SK-N-SH (cell line): ENCODE results near the gene SCUBE3. TPM values are rescaled to one million over a fixed set of nuclear protein-coding genes. Genes with fewer than 3 reads are reported as not detected.

Experiments used
- CTCF ChIA-PET: fragments of 300-600, 350-600 bp; formaldehyde crosslinking; extraction: SDS; loops from one replicate; lab custom pipeline; 2021; lab: Yijun Ruan, JAX
- POLR2A ChIA-PET: fragments of 350-600 bp; sonication (Branson Sonifier 250); formaldehyde crosslinking; extraction: SDS; loops from one replicate; lab custom pipeline; 2020; ENCODE audit warnings: antibody characterized with exemption, inconsistent platforms; lab: Yijun Ruan, JAX
- DNase-seq: peaks from one replicate; pipeline ENCODE4 v3.0.0; 2012
- H2AFZ ChIP-seq: fragments of 200-600 bp; sonication (generic); 2 replicates; pipeline ENCODE4 v1.8.1; 2016; ENCODE audit warnings: antibody characterized with exemption, mild to moderate bottlenecking, low read depth
- H3F3A ChIP-seq: fragments of 200-600 bp; sonication (generic); replicated peaks from 2 replicates; pipeline ENCODE3; 2016; ENCODE audit warnings: antibody characterized with exemption, mild to moderate bottlenecking; ENCODE audit not compliant: insufficient read depth
- H3K27ac ChIP-seq, 2 experiments: fragments of 200-500 bp in 1 of 2; fragments of 200-600 bp in 1 of 2; sonication (Bioruptor generic) in 1 of 2; sonication (generic), shearing (Covaris generic) in 1 of 2; 2 replicates each; pipeline versions ENCODE4 v1.5.1 to v1.6.1; 2014 to 2016; ENCODE audit warnings: low read depth in 2 of 2, inconsistent platforms in 1 of 2, low read length in 1 of 2, mild to moderate bottlenecking in 1 of 2, mixed read lengths in 1 of 2
- H3K27me3 ChIP-seq: fragments of 200-600 bp; sonication (generic), shearing (Covaris generic); 2 replicates; pipeline ENCODE4 v1.6.1; 2016; ENCODE audit warnings: mixed run types; ENCODE audit not compliant: insufficient read depth
- H3K36me3 ChIP-seq, 2 experiments: fragments of 200-500 bp in 1 of 2; fragments of 200-600 bp in 1 of 2; sonication (Bioruptor generic) in 1 of 2; sonication (generic) in 1 of 2; replicated peaks in 1 of 2; 2 replicates each; pipeline versions ENCODE3 to v1.5.1; 2014 to 2016; ENCODE audit warnings: low read length in 1 of 2, mild to moderate bottlenecking in 1 of 2; ENCODE audit not compliant: insufficient read depth in 2 of 2, control insufficient read depth in 1 of 2
- H3K4me1 ChIP-seq, 2 experiments: fragments of 200-500 bp in 1 of 2; fragments of 200-600 bp in 1 of 2; sonication (Bioruptor generic) in 1 of 2; sonication (generic), shearing (Covaris generic) in 1 of 2; 2 replicates each; pipeline versions ENCODE4 v1.5.1 to v1.6.1; 2014 to 2016; ENCODE audit warnings: low read depth in 1 of 2, low read length in 1 of 2, mixed run types in 1 of 2; ENCODE audit not compliant: insufficient read depth in 2 of 2, control insufficient read depth in 1 of 2
- H3K4me2 ChIP-seq: fragments of 200-600 bp; sonication (generic), shearing (Covaris generic); 2 replicates; pipeline ENCODE4 v1.6.1; 2017; ENCODE audit warnings: mixed run types
- H3K4me3 ChIP-seq, 2 experiments: fragments of 200-500 bp in 1 of 2; fragments of 200-600 bp in 1 of 2; sonication (Bioruptor generic) in 1 of 2; sonication (generic), shearing (Covaris generic) in 1 of 2; 2 replicates each; pipeline versions ENCODE4 v1.5.1 to v1.8.1; 2014 to 2016; ENCODE audit warnings: low read depth in 2 of 2, inconsistent platforms in 1 of 2, low read length in 1 of 2, mild to moderate bottlenecking in 1 of 2, mixed read lengths in 1 of 2, moderate library complexity in 1 of 2
- H3K79me2 ChIP-seq: fragments of 200-600 bp; sonication (generic); 2 replicates; pipeline ENCODE4 v1.8.1; 2017; ENCODE audit warnings: mild to moderate bottlenecking; ENCODE audit not compliant: insufficient read depth
- H3K9ac ChIP-seq: fragments of 200-600 bp; sonication (generic); 2 replicates; pipeline ENCODE4 v1.6.1; 2017; ENCODE audit warnings: mixed run types
- H3K9me2 ChIP-seq: fragments of 200-600 bp; sonication (generic); 2 replicates; pipeline ENCODE4 v1.6.1; 2017; ENCODE audit warnings: mixed run types
- H3K9me3 ChIP-seq: fragments of 200-600 bp; sonication (generic); 2 replicates; pipeline ENCODE4 v1.6.1; 2017; ENCODE audit warnings: mixed run types, mild to moderate bottlenecking, moderate library complexity
- H4K20me1 ChIP-seq: fragments of 200-600 bp; sonication (generic); 2 replicates; pipeline ENCODE4 v1.6.1; 2017; ENCODE audit warnings: mild to moderate bottlenecking, mixed run types; ENCODE audit not compliant: insufficient read depth
- ELF1 ChIP-seq: IDR thresholded peaks from 2 replicates; pipeline ENCODE4 v1.4.0; 2012
- EZH2phosphoT487 ChIP-seq: fragments of 200-600 bp; sonication (generic); IDR thresholded peaks from 2 replicates; pipeline ENCODE4 v1.6.1; 2017; ENCODE audit warnings: low read depth, mixed run types, mild to moderate bottlenecking, antibody characterized with exemption, moderate library complexity, borderline replicate concordance
- FOXJ3 ChIP-seq: sonication (generic); formaldehyde crosslinking; IDR thresholded peaks from 2 replicates; pipeline ENCODE4 v1.5.1; 2020; ENCODE audit warnings: mild to moderate bottlenecking, missing genetic modification reagents
- JUND ChIP-seq: IDR thresholded peaks from 2 replicates; pipeline ENCODE4 v1.4.0; 2012
- MEF2A ChIP-seq: IDR thresholded peaks from 2 replicates; pipeline ENCODE4 v1.4.0; 2012; ENCODE audit warnings: low read depth, borderline replicate concordance
- NFIC ChIP-seq: IDR thresholded peaks from 2 replicates; pipeline ENCODE4 v1.4.0; 2012; ENCODE audit warnings: borderline replicate concordance
- PBX3 ChIP-seq: IDR thresholded peaks from 2 replicates; pipeline ENCODE4; 2012
- POLR2AphosphoS5 ChIP-seq: IDR thresholded peaks from 2 replicates; pipeline ENCODE4 v1.6.1; 2012; ENCODE audit warnings: low read depth, low read length
- RCOR1 ChIP-seq: fragments of 150-350 bp; IDR thresholded peaks from 2 replicates; pipeline ENCODE4 v1.6.1; 2017; ENCODE audit warnings: antibody characterized with exemption, low read length
- RFX5 ChIP-seq: IDR thresholded peaks from 2 replicates; pipeline ENCODE4 v1.6.1; 2012; ENCODE audit warnings: mild to moderate bottlenecking, improper control_type of control experiment, low read length
- RXRA ChIP-seq: IDR thresholded peaks from 2 replicates; pipeline ENCODE4 v1.4.0; 2012; ENCODE audit warnings: low read depth, mild to moderate bottlenecking, borderline replicate concordance
- TAF1 ChIP-seq: IDR thresholded peaks from 2 replicates; pipeline ENCODE4 v1.6.1; 2012; ENCODE audit warnings: low read depth, mild to moderate bottlenecking, low read length, moderate library complexity, borderline replicate concordance
- ZBTB33 ChIP-seq: IDR thresholded peaks from 2 replicates; pipeline ENCODE4 v1.4.0; 2012; ENCODE audit warnings: low read depth, borderline replicate concordance
- WGBS: methylation state at CpG from one replicate; pipeline ENCODE4 v1.1.6; 2017; ENCODE audit warnings: low lambda C conversion rate; 5-methylcytosine and 5-hydroxymethylcytosine counted together
- polyA plus RNA-seq, 3 experiments: library from polyadenylated mRNA; depleted of rRNA; stranded (reverse); fragments of >200 nt; gene quantifications; 2 replicates each; pipeline ENCODE4 v1.2.3, GENCODE V29; 2012

SCUBE3 gene
- polyA plus RNA-seq, 1 of the 3 experiments (the other 2 are of a cell fraction): 2.0 TPM

GRCh38 chr6:35267897-35268296 lies 54.1 kb downstream of the SCUBE3 start:
- ChIA-PET POLR2A (interaction anchor here (2.1 kb wide), 1 partner anchor 9 kb away, joined by 6 read pairs; the partner anchor contains the start of gene ZNF76), CTCF (interaction anchor here (2.9 kb wide), 1 partner anchor 26 kb away, joined by 12 read pairs; no protein-coding TSS in a partner anchor)
- Histone ChIP-seq H3K27ac (no peak overlapping the region), H2AFZ (no peak overlapping the region), H3K4me2 (no peak overlapping the region), H3K9me2 (no peaks in the 10 kb centered on the region), H3K36me3 (peaks cover 0 to 6% of the 10 kb centered on the region in 2 experiments), H3K4me1 (peaks cover 0 to 4% of the 10 kb centered on the region in 2 experiments; a peak in 1 of 4 replicates), H3K9me3 (no peaks in the 10 kb centered on the region), H3K9ac (no peak overlapping the region), H3K27me3 (no peaks in the 10 kb centered on the region), H4K20me1 (no peaks in the 10 kb centered on the region), H3K79me2 (peaks cover 12% of the 10 kb centered on the region; the same call in 1 of the 2 replicates), H3F3A (no peaks in the 10 kb centered on the region), H3K4me3 (no peak overlapping the region)
- TF ChIP-seq PBX3: no peak
- TF ChIP-seq NFIC: no peak
- no peak for TF ChIP-seq ZBTB33
- no peak for TF ChIP-seq JUND
- TF ChIP-seq EZH2phosphoT487: no peak
- no peak for TF ChIP-seq RCOR1
- TF ChIP-seq TAF1: no peak
- no peak for TF ChIP-seq FOXJ3 (CRISPR knock-in tag)
- no peak for TF ChIP-seq MEF2A
- no peak for TF ChIP-seq ELF1
- no peak for TF ChIP-seq RFX5
- no peak for TF ChIP-seq RXRA
- no peak for TF ChIP-seq POLR2AphosphoS5
- 91% methylated on average over 2 of the region's 2 CpGs for WGBS
- DNase-seq: no peak

- Histone ChIP-seq H3K27ac (no peak overlapping the region), H3F3A (peaks cover 8% of the 10 kb centered on the region), H3K9me2 (no peaks in the 10 kb centered on the region), H3K36me3 (peaks cover 0 to 6% of the 10 kb centered on the region in 2 experiments), H3K9me3 (no peaks in the 10 kb centered on the region), H3K9ac (no peak overlapping the region), H3K27me3 (no peaks in the 10 kb centered on the region), H3K79me2 (no peaks in the 10 kb centered on the region), H3K4me2 (no peak overlapping the region), H3K4me1 (peaks cover 0 to 4% of the 10 kb centered on the region in 2 experiments; a peak in 1 of 4 replicates), H2AFZ (no peak overlapping the region), H3K4me3 (no peak overlapping the region), H4K20me1 (no peaks in the 10 kb centered on the region)
- WGBS: 100% methylated on average over 2 of the region's 2 CpGs
- DNase-seq: no peak
- TF ChIP-seq ZBTB33: no peak
- CTCF ChIA-PET: no interaction called here
- POLR2A ChIA-PET: no interaction called here
These were observed 58.2 kb downstream of the SCUBE3 start for GRCh38 chr6:35272005-35272404.
